H9 (cell line): ENCODE results near the gene SGCD. TPM values are rescaled to one million over a fixed set of nuclear protein-coding genes. Genes with fewer than 3 reads are reported as not detected.

ENCODE experiments used
- DNase-seq: peaks from one replicate; pipeline ENCODE4 v3.0.0-alpha.2; 2017
- H2AFZ ChIP-seq: one replicate; pipeline ENCODE4 v1.6.1; 2013; ENCODE audit warnings: mild to moderate bottlenecking, low read length, control low read depth, moderate library complexity
- H2AK5ac ChIP-seq: 2 replicates; pipeline ENCODE4 v1.6.1; 2013; ENCODE audit warnings: low read length, control low read depth, mixed read lengths; ENCODE audit not compliant: insufficient read length
- H2BK120ac ChIP-seq: one replicate; pipeline ENCODE4 v1.6.1; 2013; ENCODE audit warnings: low read depth, mild to moderate bottlenecking, low read length, control low read depth, inconsistent platforms; ENCODE audit not compliant: poor library complexity, severe bottlenecking
- H2BK12ac ChIP-seq: 2 replicates; pipeline ENCODE4 v1.6.1; 2013; ENCODE audit warnings: low read length, control low read depth, mixed read lengths, low read depth; ENCODE audit not compliant: insufficient read length
- H2BK15ac ChIP-seq: 2 replicates; pipeline ENCODE4 v1.6.1; 2013; ENCODE audit warnings: low read depth, low read length, control low read depth
- H2BK20ac ChIP-seq: one replicate; pipeline ENCODE4 v1.6.1; 2013; ENCODE audit warnings: low read depth, mild to moderate bottlenecking, low read length, control low read depth, inconsistent platforms; ENCODE audit not compliant: poor library complexity, severe bottlenecking
- H2BK5ac ChIP-seq: 2 replicates; pipeline ENCODE4 v1.6.1; 2013; ENCODE audit warnings: low read length, control low read depth, mixed read lengths; ENCODE audit not compliant: insufficient read length
- H3K14ac ChIP-seq: 2 replicates; pipeline ENCODE4 v1.6.1; 2013; ENCODE audit warnings: low read length, control low read depth; ENCODE audit not compliant: insufficient read depth
- H3K18ac ChIP-seq: 2 replicates; pipeline ENCODE4 v1.6.1; 2013; ENCODE audit warnings: low read depth, mild to moderate bottlenecking, mixed read lengths, low read length, control low read depth; ENCODE audit not compliant: insufficient read length
- H3K23ac ChIP-seq: 2 replicates; pipeline ENCODE4 v1.6.1; 2013; ENCODE audit warnings: low read length, control low read depth, mixed read lengths, low read depth; ENCODE audit not compliant: insufficient read length
- H3K23me2 ChIP-seq: 2 replicates; pipeline ENCODE4 v1.6.1; 2013; ENCODE audit warnings: low read depth, mild to moderate bottlenecking, mixed read lengths, low read length, control low read depth; ENCODE audit not compliant: insufficient read length, poor library complexity, severe bottlenecking
- H3K27ac ChIP-seq: 2 replicates; pipeline ENCODE4 v1.5.1; 2013; ENCODE audit warnings: low read length, control low read depth, mixed read lengths, low read depth; ENCODE audit not compliant: insufficient read length
- H3K27me3 ChIP-seq: 2 replicates; pipeline ENCODE4 v1.6.1; 2013; ENCODE audit warnings: low read length, control low read depth, inconsistent platforms; ENCODE audit not compliant: insufficient read depth
- H3K4ac ChIP-seq: 2 replicates; pipeline ENCODE4 v1.6.1; 2013; ENCODE audit warnings: low read depth, mild to moderate bottlenecking, control low read depth, inconsistent platforms, low read length, moderate library complexity
- H3K4me1 ChIP-seq: 2 replicates; pipeline ENCODE4 v1.6.1; 2013; ENCODE audit warnings: low read length, control low read depth, inconsistent platforms; ENCODE audit not compliant: insufficient read depth
- H3K4me2 ChIP-seq: 2 replicates; pipeline ENCODE4 v1.6.1; 2013; ENCODE audit warnings: low read length, control low read depth, mixed read lengths; ENCODE audit not compliant: insufficient read length, insufficient read depth
- H3K56ac ChIP-seq: 2 replicates; pipeline ENCODE4 v1.6.1; 2013; ENCODE audit warnings: low read depth, mild to moderate bottlenecking, mixed read lengths, low read length, control low read depth; ENCODE audit not compliant: insufficient read length
- H3K79me1 ChIP-seq: 2 replicates; pipeline ENCODE4 v1.6.1; 2013; ENCODE audit warnings: low read depth, mild to moderate bottlenecking, moderate library complexity, low read length, control low read depth, inconsistent platforms; ENCODE audit not compliant: insufficient read depth, poor library complexity, severe bottlenecking
- H3K79me2 ChIP-seq: 2 replicates; pipeline ENCODE4 v1.6.1; 2013; ENCODE audit warnings: low read length, control low read depth, inconsistent platforms; ENCODE audit not compliant: insufficient read depth
- H3K9ac ChIP-seq: 2 replicates; pipeline ENCODE4 v1.6.1; 2013; ENCODE audit warnings: low read length, control low read depth, mixed read lengths; ENCODE audit not compliant: insufficient read length; ENCODE audit errors: extremely low read depth
- H3K9me3 ChIP-seq: one replicate; pipeline ENCODE4 v1.6.1; 2013; ENCODE audit warnings: low read depth, low read length, inconsistent platforms; ENCODE audit not compliant: control insufficient read depth
- H3T11ph ChIP-seq: one replicate; pipeline ENCODE4 v1.6.1; 2013; ENCODE audit warnings: mild to moderate bottlenecking, low read length, control low read depth, inconsistent platforms
- H4K20me1 ChIP-seq: one replicate; pipeline ENCODE4 v1.6.1; 2013; ENCODE audit not compliant: control insufficient read depth, insufficient read length, insufficient read depth
- H4K5ac ChIP-seq: 2 replicates; pipeline ENCODE4 v1.6.1; 2013; ENCODE audit warnings: low read depth, mild to moderate bottlenecking, mixed read lengths, low read length, control low read depth; ENCODE audit not compliant: insufficient read length
- H4K8ac ChIP-seq: replicated peaks from 2 replicates; pipeline ENCODE4 v1.6.1; 2013; ENCODE audit warnings: low read length, control low read depth, mixed read lengths, low read depth; ENCODE audit not compliant: insufficient read length
- H4K91ac ChIP-seq: 2 replicates; pipeline ENCODE4 v1.6.1; 2013; ENCODE audit warnings: low read depth, mild to moderate bottlenecking, moderate library complexity, mixed read lengths, low read length, control low read depth; ENCODE audit not compliant: insufficient read length
- H3K27ac Mint-ChIP-seq, 3 experiments: 2 replicates in 2 of 3; 3 replicates in 1 of 3; pipeline ENCODE4 v1.8.0; 2020 to 2021; ENCODE audit warnings: mixed read lengths in 3 of 3, mild to moderate bottlenecking in 1 of 3, moderate library complexity in 1 of 3
- H3K27me3 Mint-ChIP-seq: 2 replicates; pipeline ENCODE4 v1.8.0; 2021; ENCODE audit warnings: low read depth, mild to moderate bottlenecking, moderate library complexity, mixed read lengths
- H3K36me3 Mint-ChIP-seq, 3 experiments: 2 replicates in 2 of 3; 3 replicates in 1 of 3; pipeline ENCODE4 v1.8.0; 2020 to 2021; ENCODE audit warnings: low read depth in 3 of 3, mixed read lengths in 3 of 3; ENCODE audit not compliant: insufficient read depth in 1 of 3
- H3K4me1 Mint-ChIP-seq, 2 experiments: 2 replicates each; pipeline ENCODE4 v1.8.0; 2020; ENCODE audit warnings: mixed read lengths in 2 of 2
- H3K4me3 Mint-ChIP-seq, 2 experiments: 2 replicates in 1 of 2; 3 replicates in 1 of 2; pipeline ENCODE4 v1.8.0; 2020 to 2021; ENCODE audit warnings: mild to moderate bottlenecking in 2 of 2, mixed read lengths in 2 of 2, moderate library complexity in 1 of 2
- H3K9me3 Mint-ChIP-seq, 2 experiments: 2 replicates in 1 of 2; 3 replicates in 1 of 2; pipeline ENCODE4 v1.8.0; 2020; ENCODE audit warnings: mild to moderate bottlenecking in 2 of 2, mixed read lengths in 2 of 2, moderate library complexity in 1 of 2
- WGBS: extraction: QIAGEN DNeasy Blood & Tissue Kit; methylation state at CpG from one replicate; pipeline ENCODE4 v1.1.7; 2013; ENCODE audit warnings: missing lambda C conversion rate, low lambda C conversion rate, mixed read lengths; ENCODE audit not compliant: insufficient read length; ENCODE audit errors: extremely low coverage; 5-methylcytosine and 5-hydroxymethylcytosine counted together
- total RNA-seq: library from RNA; stranded (reverse); gene quantifications from 2 replicates; pipeline ENCODE4 v1.2.1, GENCODE V29; 2021
- TF ChIP-seq, protein P1 (sequence below): fragments of 200-600 bp; sonication (generic); conservative IDR thresholded peaks from 3 replicates; pipeline ENCODE4 v1.8.0; 2021; ENCODE audit warnings: antibody characterized with exemption, mild to moderate bottlenecking

The SGCD gene
- total RNA-seq, 1 experiment from 2014 or later = 0.11 TPM

DNA sequence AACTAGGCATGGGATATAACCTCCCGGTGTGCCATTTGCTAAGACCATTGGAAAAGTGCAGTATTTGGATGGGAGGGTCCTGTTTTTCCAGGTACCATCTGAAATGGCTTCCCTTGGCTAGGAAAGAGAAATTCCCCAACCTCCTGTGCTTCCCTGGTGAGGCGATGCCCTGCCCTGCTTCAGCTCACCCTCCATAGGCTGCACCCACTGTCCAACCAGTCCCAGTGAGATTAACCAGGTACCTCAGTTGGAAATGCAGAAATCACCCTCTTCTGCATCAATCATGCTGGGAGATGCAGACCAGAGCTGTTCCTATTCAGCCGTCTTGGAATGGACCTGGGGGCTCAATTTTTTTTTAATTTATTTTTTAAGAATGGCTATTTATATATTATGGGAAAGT lies 254.8 kb downstream of the SGCD start:
- no peak overlapping the region for H3K23ac ChIP-seq
- no peaks in the 10 kb centered on the region for H3K9me3 ChIP-seq
- H3K27ac ChIP-seq = no peak overlapping the region
- no peak overlapping the region for H2BK15ac ChIP-seq
- H3K4me2 ChIP-seq = no peak overlapping the region
- WGBS = no CpG with 5 or more reads among the region's 3 CpGs
- H2AFZ ChIP-seq = no peak overlapping the region
- H3K79me1 ChIP-seq = no peaks in the 10 kb centered on the region
- TF ChIP-seq, protein P1, sequence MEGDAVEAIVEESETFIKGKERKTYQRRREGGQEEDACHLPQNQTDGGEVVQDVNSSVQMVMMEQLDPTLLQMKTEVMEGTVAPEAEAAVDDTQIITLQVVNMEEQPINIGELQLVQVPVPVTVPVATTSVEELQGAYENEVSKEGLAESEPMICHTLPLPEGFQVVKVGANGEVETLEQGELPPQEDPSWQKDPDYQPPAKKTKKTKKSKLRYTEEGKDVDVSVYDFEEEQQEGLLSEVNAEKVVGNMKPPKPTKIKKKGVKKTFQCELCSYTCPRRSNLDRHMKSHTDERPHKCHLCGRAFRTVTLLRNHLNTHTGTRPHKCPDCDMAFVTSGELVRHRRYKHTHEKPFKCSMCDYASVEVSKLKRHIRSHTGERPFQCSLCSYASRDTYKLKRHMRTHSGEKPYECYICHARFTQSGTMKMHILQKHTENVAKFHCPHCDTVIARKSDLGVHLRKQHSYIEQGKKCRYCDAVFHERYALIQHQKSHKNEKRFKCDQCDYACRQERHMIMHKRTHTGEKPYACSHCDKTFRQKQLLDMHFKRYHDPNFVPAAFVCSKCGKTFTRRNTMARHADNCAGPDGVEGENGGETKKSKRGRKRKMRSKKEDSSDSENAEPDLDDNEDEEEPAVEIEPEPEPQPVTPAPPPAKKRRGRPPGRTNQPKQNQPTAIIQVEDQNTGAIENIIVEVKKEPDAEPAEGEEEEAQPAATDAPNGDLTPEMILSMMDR = no peak
- Mint-ChIP-seq H3K27ac (no peak overlapping the region), H3K36me3 (peaks cover 0 to 4% (median 0%) of the 10 kb centered on the region in 3 experiments; a peak in 5 of 7 replicates), H3K9me3 (peaks cover 6 to 11% of the 10 kb centered on the region in 2 experiments; a peak in 4 of 5 replicates), H3K27me3 (no peaks in the 10 kb centered on the region), H3K4me3 (no peak overlapping the region), H3K4me1 (no peaks in the 10 kb centered on the region; a peak in 2 of 4 replicates)
- no peaks in the 10 kb centered on the region for H3K27me3 ChIP-seq
- H2BK12ac ChIP-seq = no peak overlapping the region
- no peak for DNase-seq
- no peak overlapping the region for H4K8ac ChIP-seq
- H3K9ac ChIP-seq = no peak overlapping the region
- no peak overlapping the region for H3K56ac ChIP-seq
- no peak overlapping the region for H3K14ac ChIP-seq
- no peak overlapping the region for H2BK120ac ChIP-seq
- no peaks in the 10 kb centered on the region for H3K23me2 ChIP-seq
- no peak overlapping the region for H3K4ac ChIP-seq
- no peak overlapping the region for H3T11ph ChIP-seq
- no peak overlapping the region for H3K18ac ChIP-seq
- no peaks in the 10 kb centered on the region for H3K79me2 ChIP-seq
- no peak overlapping the region for H2BK20ac ChIP-seq
- no peak overlapping the region for H4K91ac ChIP-seq
- H3K4me1 ChIP-seq = no peaks in the 10 kb centered on the region
- no peak overlapping the region for H2AK5ac ChIP-seq
- H2BK5ac ChIP-seq = no peak overlapping the region
- no peak overlapping the region for H4K5ac ChIP-seq
- no peaks in the 10 kb centered on the region for H4K20me1 ChIP-seq
